Kidney epithelial cell (primary cell): ENCODE results near the gene UROC1. TPM values are rescaled to one million over a fixed set of nuclear protein-coding genes. Genes with fewer than 3 reads are reported as not detected.

Source experiments
- DNase-seq: peaks from one replicate; pipeline ENCODE4 v3.0.0-alpha.2; 2010; ENCODE audit warnings: low read depth
- H3K27me3 ChIP-seq: 2 replicates; pipeline ENCODE4 v1.6.0; 2011; ENCODE audit warnings: low read length; ENCODE audit not compliant: control insufficient read depth, insufficient read depth
- H3K36me3 ChIP-seq: 2 replicates; pipeline ENCODE4 v1.5.1; 2011; ENCODE audit warnings: low read length; ENCODE audit not compliant: control insufficient read depth, insufficient read depth
- H3K4me3 ChIP-seq: 2 replicates; pipeline ENCODE4 v1.5.1; 2011; ENCODE audit warnings: low read depth, mild to moderate bottlenecking, control low read depth, low read length
- CTCF ChIP-seq: IDR thresholded peaks from 2 replicates; pipeline ENCODE4 v1.5.1; 2011; ENCODE audit warnings: mild to moderate bottlenecking, moderate library complexity, low read length, control low read depth, inconsistent platforms; ENCODE audit not compliant: insufficient read depth, poor library complexity, severe bottlenecking
- total RNA-seq: library from RNA; depleted of rRNA; stranded (reverse); fragments of >200 nt; gene quantifications from 2 replicates; pipeline ENCODE4 v1.2.3, GENCODE V29; 2015

UROC1 gene
- total RNA-seq, 1 donor from 2014 or later = not detected

GRCh38 chr3:126465928-126466544, 51.5 kb downstream of the UROC1 start:
- H3K27me3 ChIP-seq = no peaks in the 10 kb centered on the region

GRCh38 chr3:126464997-126465396, 52.6 kb downstream of the UROC1 start:
- DNase-seq = no peak
- TF ChIP-seq CTCF = no peak
- Histone ChIP-seq H3K36me3 (peaks cover 8% of the 10 kb centered on the region), H3K4me3 (no peak overlapping the region), H3K27me3 (no peaks in the 10 kb centered on the region)

More at GRCh38 chr3:126465928-126466544, 51.5 kb downstream of the UROC1 start:
- no peak overlapping the region for H3K4me3 ChIP-seq
- no peak for TF ChIP-seq CTCF
- H3K36me3 ChIP-seq = peaks cover 10% of the 10 kb centered on the region
- no peak for DNase-seq

GRCh38 chr3:126464494-126464893, 53.1 kb downstream of the UROC1 start:
- no peaks in the 10 kb centered on the region for H3K27me3 ChIP-seq
- peaks cover 6% of the 10 kb centered on the region for H3K36me3 ChIP-seq
- no peak for DNase-seq
- no peak for TF ChIP-seq CTCF
- H3K4me3 ChIP-seq = no peak overlapping the region

GRCh38 chr3:126464093-126464492, 53.5 kb downstream of the UROC1 start:
- H3K36me3 ChIP-seq = peaks cover 6% of the 10 kb centered on the region
- H3K4me3 ChIP-seq = no peak overlapping the region
- no peak for TF ChIP-seq CTCF
- no peaks in the 10 kb centered on the region for H3K27me3 ChIP-seq
- no peak for DNase-seq

- H3K36me3 ChIP-seq = peaks cover 6% of the 10 kb centered on the region
These were observed 54.1 kb downstream of the UROC1 start for GRCh38 chr3:126463521-126463920.

More at GRCh38 chr3:126463521-126463920, 54.1 kb downstream of the UROC1 start:
- no peak for DNase-seq
- no peaks in the 10 kb centered on the region for H3K27me3 ChIP-seq
- TF ChIP-seq CTCF = no peak
- no peak overlapping the region for H3K4me3 ChIP-seq
